MM.1S (cell line): ENCODE results near the gene KRTAP19-1.

ENCODE experiments used
- CTCF ChIP-seq: fragments of 300-600 bp; sonication (generic); IDR thresholded peaks from 2 replicates; pipeline ENCODE4 v1.5.1; 2016; ENCODE audit warnings: antibody characterized with exemption, low read length, mixed read lengths
- EZH2phosphoT487 ChIP-seq: fragments of 300-600 bp; sonication (generic); IDR thresholded peaks from 2 replicates; pipeline ENCODE4 v1.6.1; 2018; ENCODE audit warnings: antibody characterized with exemption, low read length

- TF ChIP-seq EZH2phosphoT487 = no peak
- no peak for TF ChIP-seq CTCF
These were observed 2.0 kb upstream of the KRTAP19-1 start for GRCh38 chr21:30482130-30482529.
